MV-4-11 (cell line): ENCODE data around the gene DNAH6.

Experiments used
- DNase-seq: peaks from one replicate; lab custom pipeline; 2025; lab: John Stamatoyannopoulos, UW

DNAH6 gene

GRCh38 chr2:84797271-84797670 is 281.0 kb downstream of the DNAH6 start:
- no peak for DNase-seq

GRCh38 chr2:84799772-84800171 is 283.5 kb downstream of the DNAH6 start:
- no peak for DNase-seq

GRCh38 chr2:84800194-84800805 is 284.0 kb downstream of the DNAH6 start:
- DNase-seq = no peak

- no peak for DNase-seq
Measured at GRCh38 chr2:84801811-84802210, 285.5 kb downstream of the DNAH6 start.

- DNase-seq = no peak
Measured at GRCh38 chr2:84805250-84805958, 289.1 kb downstream of the DNAH6 start.

- DNase-seq = peak; percentile 77
Measured at GRCh38 chr2:84807063-84807485, 290.8 kb downstream of the DNAH6 start.

- DNase-seq = no peak
Measured at GRCh38 chr2:84808279-84808678, 292.0 kb downstream of the DNAH6 start.

- DNase-seq = no peak
Measured at GRCh38 chr2:84811839-84812431, 295.6 kb downstream of the DNAH6 start.

- DNase-seq = no peak
Measured at GRCh38 chr2:84815146-84815545, 298.8 kb downstream of the DNAH6 start.

GRCh38 chr2:84816426-84817026 is 300.2 kb downstream of the DNAH6 start:
- DNase-seq = no peak

- no peak for DNase-seq
Measured at GRCh38 chr2:84817239-84817655, 300.9 kb downstream of the DNAH6 start.

GRCh38 chr2:84821806-84822205 is 305.5 kb downstream of the DNAH6 start:
- no peak for DNase-seq

- no peak for DNase-seq
Measured at GRCh38 chr2:84823229-84823628, 306.9 kb downstream of the DNAH6 start.

GRCh38 chr2:84823788-84824187 is 307.5 kb downstream of the DNAH6 start:
- no peak for DNase-seq

GRCh38 chr2:84827978-84828575 is 311.8 kb downstream of the DNAH6 start:
- no peak for DNase-seq

GRCh38 chr2:84829693-84830092 is 313.4 kb downstream of the DNAH6 start:
- no peak for DNase-seq

- DNase-seq = peak; percentile 90
Measured at GRCh38 chr2:84830095-84830494, 313.8 kb downstream of the DNAH6 start.

GRCh38 chr2:84830758-84831500 is 314.6 kb downstream of the DNAH6 start:
- DNase-seq = no peak

GRCh38 chr2:84832772-84833461 is 316.6 kb downstream of the DNAH6 start:
- peak; percentile 96 for DNase-seq

GRCh38 chr2:84833481-84834150 is 317.3 kb downstream of the DNAH6 start:
- no peak for DNase-seq

GRCh38 chr2:84836215-84836614 is 319.9 kb downstream of the DNAH6 start:
- no peak for DNase-seq
